Thyroid gland (tissue), 4 donors: ENCODE measurements around the gene EML4.

Experiments
- CTCF ChIP-seq, 6 experiments: fragments of 200-600 bp in 3 of 6; fragments of 450-650 bp in 3 of 6; sonication (generic) in 3 of 6; IDR thresholded peaks; one replicate each; pipeline ENCODE4 v1.5.1; 2016 to 2019; ENCODE audit warnings: antibody characterized with exemption in 6 of 6, mild to moderate bottlenecking in 2 of 6, inconsistent platforms in 1 of 6, moderate library complexity in 1 of 6
- POLR2A ChIP-seq, 2 donors: fragments of 450-650 bp; IDR thresholded peaks; one replicate each; pipeline ENCODE4 v1.6.1; 2017; ENCODE audit warnings: antibody characterized with exemption in 2 of 2, mild to moderate bottlenecking in 2 of 2, moderate library complexity in 1 of 2

- TF ChIP-seq POLR2A (IDR thresholded peaks at IDR 0.05) (no peak), CTCF (IDR thresholded peaks at IDR 0.05) (no peak)
Measured at GRCh38 chr2:42250925-42251324, 81.8 kb downstream of the EML4 start.
